Measurements from ENCODE around the gene ANXA2R.

The ANXA2R gene

DNA sequence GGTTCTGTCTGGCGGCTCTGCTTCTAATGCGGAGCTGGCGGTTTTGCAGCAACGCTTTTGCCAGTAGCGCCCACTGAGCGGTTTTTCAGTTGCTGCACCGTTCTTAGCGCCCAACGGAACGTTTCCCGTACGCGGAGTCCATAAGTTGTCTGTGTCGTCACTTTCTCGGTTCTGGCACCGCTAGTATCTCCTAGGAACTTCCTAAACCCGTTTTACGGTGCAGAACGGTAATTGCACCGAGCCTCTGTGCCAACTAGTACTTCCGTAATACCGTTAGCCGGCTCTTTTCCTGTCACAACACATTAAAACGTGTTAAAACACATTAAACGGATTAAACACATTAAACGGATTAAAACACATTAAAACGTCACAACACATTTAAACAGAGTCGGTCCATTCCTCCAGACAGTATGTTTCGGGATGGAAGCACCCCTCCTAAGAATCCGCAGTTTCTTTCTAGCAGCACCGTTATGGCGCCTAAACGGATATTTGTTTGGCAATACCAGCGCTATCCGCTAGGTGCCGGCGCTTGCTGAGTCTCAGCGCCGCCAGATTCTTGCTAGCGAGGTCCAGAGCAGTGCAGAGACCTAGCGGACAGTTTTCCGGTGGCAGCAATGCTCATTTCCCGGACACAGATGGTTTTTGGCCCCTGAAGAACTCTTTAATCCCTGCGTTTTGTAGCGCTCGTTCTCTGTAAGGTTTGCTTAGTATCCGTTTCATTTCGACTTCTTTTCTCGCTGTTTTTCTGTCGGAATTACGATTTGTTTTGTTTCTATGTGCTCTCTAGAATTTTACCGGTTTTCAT lies 45.4 kb downstream of the ANXA2R start:
- peak; percentile 58 for DNase-seq

DNA sequence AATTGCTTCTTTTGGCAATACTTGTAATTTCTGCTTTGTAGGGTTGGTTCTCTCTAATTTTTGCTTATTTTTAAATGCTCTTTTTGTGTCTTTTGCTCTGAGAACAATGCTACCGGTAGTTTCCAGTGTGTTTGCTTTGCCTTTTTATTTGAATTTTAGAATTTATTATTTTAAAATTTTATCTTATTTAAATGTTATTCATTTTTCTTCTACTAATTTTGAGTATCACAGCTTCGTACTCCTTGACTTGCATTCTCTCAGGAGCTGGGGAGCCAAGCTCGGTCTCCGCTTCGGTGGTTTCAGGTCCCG lies 45.9 kb downstream of the ANXA2R start:
- DNase-seq: no peak

DNA sequence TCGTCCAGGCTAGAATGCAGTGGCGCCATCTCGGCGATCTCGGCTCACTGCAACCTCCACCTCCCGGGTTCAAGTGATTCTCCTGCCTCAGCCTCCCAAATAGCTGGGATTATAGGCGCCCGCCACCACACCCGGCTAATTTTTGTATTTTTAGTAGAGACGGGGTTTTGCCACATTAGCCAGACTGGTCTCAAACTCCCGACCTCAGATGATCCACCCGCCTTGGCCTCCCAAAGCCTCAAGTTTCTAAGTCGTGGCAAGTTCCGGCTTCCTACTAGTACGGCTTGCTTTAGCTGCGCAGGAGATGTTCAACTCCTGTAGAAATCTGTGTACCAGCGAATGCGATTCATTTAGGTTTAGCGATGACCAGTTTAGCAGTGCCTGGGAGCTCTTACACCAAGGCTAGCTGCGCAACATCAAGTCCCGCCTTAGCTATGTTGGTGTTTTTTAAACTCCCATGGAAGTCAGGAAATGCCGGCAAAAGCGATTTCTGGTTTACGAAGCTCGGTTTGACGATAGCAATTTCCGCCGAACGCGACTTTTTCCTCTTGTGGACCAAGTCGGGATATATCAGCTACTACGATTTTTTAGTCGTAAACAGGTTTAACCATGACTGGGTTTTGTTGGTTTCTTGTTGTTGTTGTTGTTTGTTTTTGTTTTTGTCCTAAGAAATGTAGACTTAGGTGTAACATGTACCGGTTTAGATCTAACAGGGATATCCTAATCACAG lies 46.4 kb downstream of the ANXA2R start:
- no peak for DNase-seq

DNA sequence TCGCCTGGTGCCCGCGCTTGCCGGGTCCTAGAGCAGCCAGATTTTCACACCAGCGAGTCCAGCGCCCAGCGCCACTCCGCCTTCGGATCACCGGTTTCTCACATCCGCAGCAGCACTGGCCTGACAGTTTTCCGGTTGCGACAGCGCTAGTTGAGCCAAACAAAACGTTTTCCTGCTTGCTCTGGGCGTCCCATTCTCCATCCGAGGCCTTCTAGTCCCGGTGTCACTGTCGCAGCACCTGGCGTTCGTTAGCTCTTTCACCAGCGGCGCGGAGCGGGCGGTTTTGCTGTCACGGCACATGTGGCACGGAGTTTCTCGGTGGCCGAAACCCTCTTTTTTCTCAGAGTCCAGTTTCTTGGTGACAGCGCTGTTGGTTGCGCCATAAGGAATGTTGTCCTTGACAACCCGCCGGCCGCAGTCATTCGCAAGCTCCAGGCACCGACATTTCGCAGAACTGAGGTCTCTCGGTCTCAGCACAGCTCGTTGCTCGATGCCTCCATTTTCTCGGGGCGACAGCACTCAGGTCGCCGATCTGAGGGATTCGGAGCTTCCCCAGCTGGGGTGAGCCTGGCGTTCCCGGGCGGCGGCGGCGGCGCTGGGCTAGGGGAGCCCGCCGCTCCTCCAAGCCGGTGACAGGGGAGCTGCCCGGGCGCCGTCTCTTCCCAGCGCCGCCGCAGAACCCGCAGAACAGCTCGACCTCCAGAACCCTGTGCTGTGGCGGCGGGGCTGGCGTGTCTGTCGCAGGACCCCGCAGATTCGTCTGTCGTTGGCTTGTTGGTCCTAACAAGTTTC lies 47.8 kb downstream of the ANXA2R start:
- peak; percentile 50 for DNase-seq

DNA sequence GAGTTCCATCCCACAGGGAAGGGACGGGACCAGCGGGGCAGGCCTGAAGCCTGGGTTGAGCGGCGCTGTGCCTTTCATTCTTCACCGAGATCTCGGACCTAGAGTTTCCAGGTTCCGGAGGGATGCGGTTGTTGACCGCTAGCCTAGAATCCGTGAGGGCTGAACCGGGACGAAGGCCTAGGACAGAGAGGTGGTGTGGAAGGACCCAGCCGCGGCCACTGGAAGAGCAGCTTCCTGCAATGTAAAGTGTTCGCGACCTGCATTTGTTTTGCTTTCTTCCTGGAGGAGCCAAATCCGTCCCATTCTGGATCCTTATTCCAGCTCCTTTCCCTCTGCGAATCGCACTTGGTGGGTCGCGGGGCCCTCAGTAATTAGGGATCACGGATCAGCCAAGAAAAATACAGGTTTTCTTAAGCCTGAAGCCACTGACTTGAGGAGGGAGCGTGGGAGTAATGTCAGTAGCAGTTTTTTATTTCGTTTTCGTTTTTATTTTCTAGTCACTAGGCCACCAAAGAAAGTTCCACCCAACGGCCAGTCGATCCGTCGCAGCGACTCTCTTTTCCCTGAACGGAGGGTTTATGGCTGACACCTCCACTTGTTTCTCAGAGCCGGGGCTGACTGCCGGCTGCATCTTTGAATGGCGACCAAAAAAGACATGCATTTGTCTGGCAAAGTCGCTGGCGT lies 48.6 kb downstream of the ANXA2R start:
- no peak for DNase-seq

DNA sequence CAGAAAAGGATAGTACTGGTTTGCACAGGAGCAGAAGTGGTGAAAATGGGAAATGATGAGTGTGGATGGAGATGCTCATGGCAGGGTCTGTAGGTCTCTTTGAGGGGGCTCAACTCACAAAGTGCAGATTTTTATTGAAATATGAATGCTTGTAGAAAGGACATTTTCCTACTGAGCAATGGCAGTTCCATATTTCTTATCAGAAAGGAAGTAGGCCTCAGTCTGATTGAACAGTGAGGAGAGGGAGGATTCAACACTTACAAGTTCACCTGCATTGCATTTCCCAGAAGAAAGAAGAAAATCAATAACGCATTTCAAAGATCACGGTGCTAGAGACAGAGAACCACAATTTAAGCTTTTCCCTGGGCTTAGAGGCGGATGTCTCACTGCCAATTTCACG lies 49.2 kb downstream of the ANXA2R start:
- no peak for DNase-seq

Data from NCI-H2081 treated with DMSO at 0.1 percent for 48 hours (cell line).